Measurements from ENCODE around the gene AMOTL1.
"Not testable (repeated sequence)": the region's sequence is repeated elsewhere in the genome, so short reads cannot be mapped to it uniquely, and the experiment has no call there.

Gene AMOTL1

DNA sequence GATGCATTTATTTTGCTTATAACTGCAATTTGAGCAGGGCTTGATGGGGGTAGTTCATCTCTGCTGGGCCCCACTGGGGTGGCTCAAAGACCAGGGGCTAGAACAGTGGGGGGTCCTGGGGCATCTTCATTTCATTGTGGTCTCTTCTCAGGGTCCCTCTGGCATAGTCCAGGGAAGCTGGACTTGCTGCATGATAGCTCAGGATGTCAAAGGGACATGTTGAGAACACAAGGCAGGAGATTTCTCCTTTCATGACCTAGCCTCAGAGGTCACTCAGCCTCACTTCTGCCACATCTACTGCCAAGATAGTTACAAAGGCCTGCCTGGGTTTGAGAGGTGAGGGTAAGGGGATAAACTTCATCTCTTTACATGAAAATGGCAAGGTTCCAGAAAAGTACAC lies 115.7 kb downstream of the AMOTL1 start:
- DNase-seq (ENCODE audit: low spot score): no peak

GRCh38 chr11:94884376-94884775 lies 116.2 kb downstream of the AMOTL1 start:
- no peak for DNase-seq (ENCODE audit: low spot score)

- no peak for DNase-seq (ENCODE audit: low spot score)
Observed at GRCh38 chr11:94885133-94885532, 117.0 kb downstream of the AMOTL1 start.

- DNase-seq (ENCODE audit: low spot score): no peak
Observed at GRCh38 chr11:94885581-94885980, 117.4 kb downstream of the AMOTL1 start.

GRCh38 chr11:94888204-94888603 lies 120.0 kb downstream of the AMOTL1 start:
- no peak for DNase-seq (ENCODE audit: low spot score)

DNA sequence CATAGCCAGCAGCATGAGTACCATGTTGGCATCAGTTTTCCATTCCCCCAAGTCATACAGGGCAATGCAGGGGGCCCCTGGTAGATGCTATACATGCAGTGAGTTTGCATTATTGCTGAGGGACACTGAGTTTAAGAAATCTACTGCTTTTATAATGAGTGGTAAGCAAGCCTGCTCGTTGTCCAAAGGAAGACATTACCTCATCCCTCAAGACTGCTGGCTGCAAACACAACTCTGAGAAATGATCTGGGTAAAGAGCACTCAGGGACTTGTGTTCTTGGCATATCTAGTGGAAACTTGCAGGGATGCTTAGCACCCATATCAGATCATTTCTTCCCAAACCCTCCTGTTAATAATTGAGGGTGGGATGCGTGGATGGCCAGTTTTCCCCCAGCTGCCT lies 127.3 kb downstream of the AMOTL1 start:
- DNase-seq (ENCODE audit: low spot score): no peak

DNA sequence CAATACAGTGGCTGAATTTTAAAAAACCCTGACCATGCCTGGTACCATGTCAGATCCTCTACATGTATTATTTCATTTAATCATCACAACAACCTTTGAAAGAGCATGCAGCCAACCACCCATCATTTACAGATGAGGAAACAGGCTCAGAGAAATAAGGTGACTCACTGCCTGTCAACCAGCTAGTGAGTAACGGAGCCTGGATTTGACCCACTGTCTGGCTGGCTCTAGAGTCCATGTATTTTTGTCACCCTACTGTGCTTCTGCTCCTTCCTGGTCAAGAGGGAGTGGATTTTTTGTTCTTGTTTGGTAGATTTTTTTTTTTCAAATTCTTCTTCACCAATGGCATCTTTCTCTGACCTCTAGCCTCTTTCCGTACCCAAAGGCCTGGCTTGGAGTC lies 127.8 kb downstream of the AMOTL1 start:
- no peak for DNase-seq (ENCODE audit: low spot score)

DNA sequence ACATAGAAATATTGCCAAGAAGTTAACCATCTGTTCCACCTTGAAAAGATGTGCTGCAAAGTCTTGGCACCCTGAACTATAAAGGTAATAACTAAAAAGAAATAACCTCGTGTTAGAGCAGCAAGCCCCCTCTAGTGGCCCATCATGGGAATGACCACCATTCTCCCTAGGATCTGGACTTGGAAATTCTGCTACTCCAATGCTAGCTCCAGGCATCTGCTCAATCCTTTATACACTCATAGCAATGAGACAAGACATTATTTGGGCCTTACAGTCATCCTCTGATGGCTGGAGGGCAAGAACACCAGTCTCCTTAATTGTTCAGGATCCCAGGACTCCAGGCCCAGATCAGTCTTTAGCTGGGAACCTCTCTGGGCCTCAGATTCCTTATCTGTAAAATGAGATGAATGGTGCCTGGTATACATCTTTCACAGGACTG lies 129.2 kb downstream of the AMOTL1 start:
- DNase-seq (ENCODE audit: low spot score): no peak

DNA sequence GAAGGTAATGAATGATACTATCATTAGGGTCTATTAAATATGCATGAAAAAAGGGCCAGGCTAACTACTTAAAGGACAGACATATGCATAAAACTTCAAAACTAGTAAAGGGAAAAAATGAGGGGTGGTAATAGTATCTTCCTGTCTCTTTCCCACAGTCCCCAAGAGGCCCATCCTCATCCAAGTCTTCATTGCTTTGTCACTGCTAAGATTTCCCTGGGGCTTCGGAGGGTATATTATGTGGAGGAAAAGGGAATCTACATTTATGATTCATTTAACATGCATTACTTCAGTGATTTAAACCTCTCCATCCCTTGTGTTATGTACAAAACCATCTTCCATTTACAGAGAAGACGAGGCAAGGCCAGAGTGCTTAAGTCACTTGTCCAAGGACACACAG lies 139.1 kb downstream of the AMOTL1 start:
- no peak for DNase-seq (ENCODE audit: low spot score)

GRCh38 chr11:94909371-94909820 lies 141.2 kb downstream of the AMOTL1 start:
- no peak for DNase-seq (ENCODE audit: low spot score)

DNA sequence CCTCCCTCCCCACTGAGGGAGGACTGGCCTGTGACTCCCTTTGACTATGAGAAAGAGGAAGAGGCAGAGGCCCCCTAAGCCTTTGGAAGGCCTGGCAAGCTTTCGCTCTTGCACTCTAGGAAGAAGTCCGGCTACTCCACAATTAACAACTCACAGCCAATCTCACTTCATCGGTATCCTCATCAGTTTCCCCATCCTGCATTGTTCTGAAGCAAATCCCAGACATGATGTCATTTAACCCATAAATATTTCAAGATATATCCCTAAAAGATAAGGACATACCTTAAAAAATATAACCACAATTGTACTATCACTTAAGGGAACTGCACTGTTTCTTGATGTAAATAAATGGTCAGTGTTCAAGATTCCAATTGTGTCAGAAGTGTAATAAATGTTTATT lies 142.1 kb downstream of the AMOTL1 start:
- DNase-seq (ENCODE audit: low spot score): no peak

- DNase-seq (ENCODE audit: low spot score): no peak
Observed at GRCh38 chr11:94910779-94911178, 142.6 kb downstream of the AMOTL1 start.

GRCh38 chr11:94912806-94913205 lies 144.7 kb downstream of the AMOTL1 start:
- no peak for DNase-seq (ENCODE audit: low spot score)

GRCh38 chr11:94913718-94914394 lies 145.7 kb downstream of the AMOTL1 start:
- DNase-seq (ENCODE audit: low spot score): not testable (repeated sequence)

GRCh38 chr11:94920311-94920710 lies 152.2 kb downstream of the AMOTL1 start:
- DNase-seq (ENCODE audit: low spot score): no peak

- DNase-seq (ENCODE audit: low spot score): no peak
Observed at GRCh38 chr11:94922321-94923003, 154.3 kb downstream of the AMOTL1 start.

GRCh38 chr11:94923004-94923334 lies 154.8 kb downstream of the AMOTL1 start:
- DNase-seq (ENCODE audit: low spot score): no peak

DNA sequence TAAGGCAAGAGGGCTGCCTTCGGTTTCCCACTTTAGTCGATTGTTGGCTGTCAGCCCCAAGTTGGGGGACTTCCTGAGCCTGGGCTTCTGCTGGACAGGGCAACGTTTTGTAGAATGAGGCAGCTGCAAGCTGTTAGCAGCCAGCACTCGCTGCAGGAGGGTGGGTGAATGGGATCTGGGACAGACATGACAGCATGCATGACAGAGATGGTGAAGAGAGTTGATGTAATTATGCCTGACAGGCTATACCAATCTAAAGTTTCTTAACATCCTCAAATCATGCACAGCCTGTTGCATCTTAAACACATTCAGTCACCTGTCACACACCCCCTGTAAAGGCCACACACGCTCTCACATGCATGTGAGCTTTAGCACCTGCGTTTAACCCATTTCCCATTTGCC lies 156.0 kb downstream of the AMOTL1 start:
- DNase-seq (ENCODE audit: low spot score): no peak

GRCh38 chr11:94924612-94925011 lies 156.5 kb downstream of the AMOTL1 start:
- DNase-seq (ENCODE audit: low spot score): no peak

GRCh38 chr11:94925422-94926270 lies 157.5 kb downstream of the AMOTL1 start:
- no peak for DNase-seq (ENCODE audit: low spot score)

- no peak for DNase-seq (ENCODE audit: low spot score)
Observed at GRCh38 chr11:94926271-94926625, 158.1 kb downstream of the AMOTL1 start.

All from HuH-7.5 (cell line).